SK-N-SH (cell line): Measurements from ENCODE around the gene UGT2B15. TPM values are rescaled to one million over a fixed set of nuclear protein-coding genes. Genes with fewer than 3 reads are reported as not detected.
"Not testable (repeated sequence)": the region's sequence is repeated elsewhere in the genome, so short reads cannot be mapped to it uniquely, and the experiment has no call there.

ENCODE experiments used
- CTCF ChIA-PET: fragments of 300-600, 350-600 bp; formaldehyde crosslinking; extraction: SDS; loops from one replicate; lab custom pipeline; 2021; lab: Yijun Ruan, JAX
- POLR2A ChIA-PET: fragments of 350-600 bp; sonication (Branson Sonifier 250); formaldehyde crosslinking; extraction: SDS; loops from one replicate; lab custom pipeline; 2020; ENCODE audit warnings: antibody characterized with exemption, inconsistent platforms; lab: Yijun Ruan, JAX
- DNase-seq: peaks from one replicate; pipeline ENCODE4 v3.0.0; 2012
- H2AFZ ChIP-seq: fragments of 200-600 bp; sonication (generic); 2 replicates; pipeline ENCODE4 v1.8.1; 2016; ENCODE audit warnings: antibody characterized with exemption, mild to moderate bottlenecking, low read depth
- H3F3A ChIP-seq: fragments of 200-600 bp; sonication (generic); replicated peaks from 2 replicates; pipeline ENCODE3; 2016; ENCODE audit warnings: antibody characterized with exemption, mild to moderate bottlenecking; ENCODE audit not compliant: insufficient read depth
- H3K27ac ChIP-seq, 2 experiments: fragments of 200-500 bp in 1 of 2; fragments of 200-600 bp in 1 of 2; sonication (Bioruptor generic) in 1 of 2; sonication (generic), shearing (Covaris generic) in 1 of 2; 2 replicates each; pipeline versions ENCODE4 v1.5.1 to v1.6.1; 2014 to 2016; ENCODE audit warnings: low read depth in 2 of 2, inconsistent platforms in 1 of 2, low read length in 1 of 2, mild to moderate bottlenecking in 1 of 2, mixed read lengths in 1 of 2
- H3K27me3 ChIP-seq: fragments of 200-600 bp; sonication (generic), shearing (Covaris generic); 2 replicates; pipeline ENCODE4 v1.6.1; 2016; ENCODE audit warnings: mixed run types; ENCODE audit not compliant: insufficient read depth
- H3K36me3 ChIP-seq, 2 experiments: fragments of 200-500 bp in 1 of 2; fragments of 200-600 bp in 1 of 2; sonication (Bioruptor generic) in 1 of 2; sonication (generic) in 1 of 2; replicated peaks in 1 of 2; 2 replicates each; pipeline versions ENCODE3 to v1.5.1; 2014 to 2016; ENCODE audit warnings: low read length in 1 of 2, mild to moderate bottlenecking in 1 of 2; ENCODE audit not compliant: insufficient read depth in 2 of 2, control insufficient read depth in 1 of 2
- H3K4me1 ChIP-seq, 2 experiments: fragments of 200-500 bp in 1 of 2; fragments of 200-600 bp in 1 of 2; sonication (Bioruptor generic) in 1 of 2; sonication (generic), shearing (Covaris generic) in 1 of 2; 2 replicates each; pipeline versions ENCODE4 v1.5.1 to v1.6.1; 2014 to 2016; ENCODE audit warnings: low read depth in 1 of 2, low read length in 1 of 2, mixed run types in 1 of 2; ENCODE audit not compliant: insufficient read depth in 2 of 2, control insufficient read depth in 1 of 2
- H3K4me2 ChIP-seq: fragments of 200-600 bp; sonication (generic), shearing (Covaris generic); 2 replicates; pipeline ENCODE4 v1.6.1; 2017; ENCODE audit warnings: mixed run types
- H3K4me3 ChIP-seq, 2 experiments: fragments of 200-500 bp in 1 of 2; fragments of 200-600 bp in 1 of 2; sonication (Bioruptor generic) in 1 of 2; sonication (generic), shearing (Covaris generic) in 1 of 2; 2 replicates each; pipeline versions ENCODE4 v1.5.1 to v1.8.1; 2014 to 2016; ENCODE audit warnings: low read depth in 2 of 2, inconsistent platforms in 1 of 2, low read length in 1 of 2, mild to moderate bottlenecking in 1 of 2, mixed read lengths in 1 of 2, moderate library complexity in 1 of 2
- H3K79me2 ChIP-seq: fragments of 200-600 bp; sonication (generic); 2 replicates; pipeline ENCODE4 v1.8.1; 2017; ENCODE audit warnings: mild to moderate bottlenecking; ENCODE audit not compliant: insufficient read depth
- H3K9ac ChIP-seq: fragments of 200-600 bp; sonication (generic); 2 replicates; pipeline ENCODE4 v1.6.1; 2017; ENCODE audit warnings: mixed run types
- H3K9me2 ChIP-seq: fragments of 200-600 bp; sonication (generic); 2 replicates; pipeline ENCODE4 v1.6.1; 2017; ENCODE audit warnings: mixed run types
- H3K9me3 ChIP-seq: fragments of 200-600 bp; sonication (generic); 2 replicates; pipeline ENCODE4 v1.6.1; 2017; ENCODE audit warnings: mixed run types, mild to moderate bottlenecking, moderate library complexity
- H4K20me1 ChIP-seq: fragments of 200-600 bp; sonication (generic); 2 replicates; pipeline ENCODE4 v1.6.1; 2017; ENCODE audit warnings: mild to moderate bottlenecking, mixed run types; ENCODE audit not compliant: insufficient read depth
- CHD2 ChIP-seq: fragments of 150-350 bp; IDR thresholded peaks from 2 replicates; pipeline ENCODE4 v1.6.1; 2018; ENCODE audit warnings: low read length; ENCODE audit not compliant: partially characterized antibody
- FOSL2 ChIP-seq: IDR thresholded peaks from 2 replicates; pipeline ENCODE4 v1.4.0; 2012; ENCODE audit warnings: low read depth, mild to moderate bottlenecking, moderate library complexity, borderline replicate concordance
- FOXJ3 ChIP-seq: sonication (generic); formaldehyde crosslinking; IDR thresholded peaks from 2 replicates; pipeline ENCODE4 v1.5.1; 2020; ENCODE audit warnings: mild to moderate bottlenecking, missing genetic modification reagents
- NFIC ChIP-seq: IDR thresholded peaks from 2 replicates; pipeline ENCODE4 v1.4.0; 2012; ENCODE audit warnings: borderline replicate concordance
- NRF1 ChIP-seq: IDR thresholded peaks from 2 replicates; pipeline ENCODE4 v1.6.1; 2012; ENCODE audit warnings: low read depth, mild to moderate bottlenecking, low read length
- POLR2AphosphoS5 ChIP-seq: IDR thresholded peaks from 2 replicates; pipeline ENCODE4 v1.6.1; 2012; ENCODE audit warnings: low read depth, low read length
- RCOR1 ChIP-seq: fragments of 150-350 bp; IDR thresholded peaks from 2 replicates; pipeline ENCODE4 v1.6.1; 2017; ENCODE audit warnings: antibody characterized with exemption, low read length
- RXRA ChIP-seq: IDR thresholded peaks from 2 replicates; pipeline ENCODE4 v1.4.0; 2012; ENCODE audit warnings: low read depth, mild to moderate bottlenecking, borderline replicate concordance
- SIN3A ChIP-seq: IDR thresholded peaks from 2 replicates; pipeline ENCODE4 v1.6.1; 2012; ENCODE audit warnings: low read depth, mild to moderate bottlenecking, low read length, moderate library complexity, borderline replicate concordance
- TAF1 ChIP-seq: IDR thresholded peaks from 2 replicates; pipeline ENCODE4 v1.6.1; 2012; ENCODE audit warnings: low read depth, mild to moderate bottlenecking, low read length, moderate library complexity, borderline replicate concordance
- TCF12 ChIP-seq: IDR thresholded peaks from 2 replicates; pipeline ENCODE4 v1.4.0; 2012
- YY1 ChIP-seq: IDR thresholded peaks from 2 replicates; pipeline ENCODE4 v1.4.0; 2012; ENCODE audit warnings: low read depth, mild to moderate bottlenecking
- WGBS: methylation state at CpG from one replicate; pipeline ENCODE4 v1.1.6; 2017; ENCODE audit warnings: low lambda C conversion rate; 5-methylcytosine and 5-hydroxymethylcytosine counted together
- polyA plus RNA-seq, 3 experiments: library from polyadenylated mRNA; depleted of rRNA; stranded (reverse); fragments of >200 nt; gene quantifications; 2 replicates each; pipeline ENCODE4 v1.2.3, GENCODE V29; 2012
- TF ChIP-seq, protein P1 (sequence below): fragments of 150-350 bp; IDR thresholded peaks from 2 replicates; pipeline ENCODE4 v1.6.1; 2017; ENCODE audit warnings: antibody characterized with exemption, low read length, low read depth, borderline replicate concordance
- TF ChIP-seq, protein P2 (sequence below): IDR thresholded peaks from 2 replicates; pipeline ENCODE4 v1.6.1; 2012; ENCODE audit warnings: mild to moderate bottlenecking, low read depth, low read length, moderate library complexity
- TF ChIP-seq, protein P3 (sequence below): fragments of 200-600 bp; sonication (generic); IDR thresholded peaks from 2 replicates; pipeline ENCODE4 v1.6.1; 2017; ENCODE audit warnings: antibody characterized with exemption, mild to moderate bottlenecking, moderate library complexity

The UGT2B15 gene
- not detected in 2 replicates for polyA plus RNA-seq (2012; rRNA removed)
- polyA plus RNA-seq (2012; cell fraction: cytosol; rRNA removed): not detected in 2 replicates
- not detected in 2 replicates for polyA plus RNA-seq (2012; cell fraction: nucleus; rRNA removed)

- H2AFZ ChIP-seq, H3K27ac ChIP-seq, H3K4me2 ChIP-seq, H3K27me3 ChIP-seq, H3K9me3 ChIP-seq, H4K20me1 ChIP-seq, H3F3A ChIP-seq, H3K9me2 ChIP-seq, POLR2A ChIA-PET, H3K79me2 ChIP-seq, H3K9ac ChIP-seq, H3K4me1 ChIP-seq, CTCF ChIA-PET, H3K4me3 ChIP-seq, H3K36me3 ChIP-seq, DNase-seq: not testable (repeated sequence)
- 0% methylated on average over 1 of the region's 1 CpG for WGBS
Measured at GRCh38 chr4:68670479-68670939, at the start of gene UGT2B15. Gene UGT2B15 (minus strand): TSS chr4:68670652. CDS start chr4:68670618, 34 bp downstream.

GRCh38 chr4:68719075-68719473 is 48.6 kb upstream of the UGT2B15 start:
- H3K9ac ChIP-seq: no peak overlapping the region
- no peaks in the 10 kb centered on the region for H3K9me2 ChIP-seq
- H3K4me2 ChIP-seq: no peak overlapping the region
- H3K9me3 ChIP-seq: no peaks in the 10 kb centered on the region
- no peaks in the 10 kb centered on the region for H4K20me1 ChIP-seq
- H3K27me3 ChIP-seq: no peaks in the 10 kb centered on the region; the same call in 1 of the 2 replicates
- H3K79me2 ChIP-seq: no peaks in the 10 kb centered on the region
- no peaks in the 10 kb centered on the region for H3F3A ChIP-seq
- no peaks in the 10 kb centered on the region for H3K4me1 ChIP-seq
- CTCF ChIA-PET: no interaction called here
- H3K36me3 ChIP-seq: no peaks in the 10 kb centered on the region
- TF ChIP-seq FOSL2 (no peak), NFIC (no peak), CHD2 (no peak), FOXJ3 (no peak), YY1 (no peak), TAF1 (no peak), SIN3A (no peak), TCF12 (no peak), NRF1 (no peak), RCOR1 (no peak), POLR2AphosphoS5 (no peak), RXRA (no peak)
- TF ChIP-seq, protein P1, sequence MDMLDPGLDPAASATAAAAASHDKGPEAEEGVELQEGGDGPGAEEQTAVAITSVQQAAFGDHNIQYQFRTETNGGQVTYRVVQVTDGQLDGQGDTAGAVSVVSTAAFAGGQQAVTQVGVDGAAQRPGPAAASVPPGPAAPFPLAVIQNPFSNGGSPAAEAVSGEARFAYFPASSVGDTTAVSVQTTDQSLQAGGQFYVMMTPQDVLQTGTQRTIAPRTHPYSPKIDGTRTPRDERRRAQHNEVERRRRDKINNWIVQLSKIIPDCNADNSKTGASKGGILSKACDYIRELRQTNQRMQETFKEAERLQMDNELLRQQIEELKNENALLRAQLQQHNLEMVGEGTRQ: no peak
- TF ChIP-seq, protein P2, sequence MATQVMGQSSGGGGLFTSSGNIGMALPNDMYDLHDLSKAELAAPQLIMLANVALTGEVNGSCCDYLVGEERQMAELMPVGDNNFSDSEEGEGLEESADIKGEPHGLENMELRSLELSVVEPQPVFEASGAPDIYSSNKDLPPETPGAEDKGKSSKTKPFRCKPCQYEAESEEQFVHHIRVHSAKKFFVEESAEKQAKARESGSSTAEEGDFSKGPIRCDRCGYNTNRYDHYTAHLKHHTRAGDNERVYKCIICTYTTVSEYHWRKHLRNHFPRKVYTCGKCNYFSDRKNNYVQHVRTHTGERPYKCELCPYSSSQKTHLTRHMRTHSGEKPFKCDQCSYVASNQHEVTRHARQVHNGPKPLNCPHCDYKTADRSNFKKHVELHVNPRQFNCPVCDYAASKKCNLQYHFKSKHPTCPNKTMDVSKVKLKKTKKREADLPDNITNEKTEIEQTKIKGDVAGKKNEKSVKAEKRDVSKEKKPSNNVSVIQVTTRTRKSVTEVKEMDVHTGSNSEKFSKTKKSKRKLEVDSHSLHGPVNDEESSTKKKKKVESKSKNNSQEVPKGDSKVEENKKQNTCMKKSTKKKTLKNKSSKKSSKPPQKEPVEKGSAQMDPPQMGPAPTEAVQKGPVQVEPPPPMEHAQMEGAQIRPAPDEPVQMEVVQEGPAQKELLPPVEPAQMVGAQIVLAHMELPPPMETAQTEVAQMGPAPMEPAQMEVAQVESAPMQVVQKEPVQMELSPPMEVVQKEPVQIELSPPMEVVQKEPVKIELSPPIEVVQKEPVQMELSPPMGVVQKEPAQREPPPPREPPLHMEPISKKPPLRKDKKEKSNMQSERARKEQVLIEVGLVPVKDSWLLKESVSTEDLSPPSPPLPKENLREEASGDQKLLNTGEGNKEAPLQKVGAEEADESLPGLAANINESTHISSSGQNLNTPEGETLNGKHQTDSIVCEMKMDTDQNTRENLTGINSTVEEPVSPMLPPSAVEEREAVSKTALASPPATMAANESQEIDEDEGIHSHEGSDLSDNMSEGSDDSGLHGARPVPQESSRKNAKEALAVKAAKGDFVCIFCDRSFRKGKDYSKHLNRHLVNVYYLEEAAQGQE: no peak
- TF ChIP-seq, protein P3, sequence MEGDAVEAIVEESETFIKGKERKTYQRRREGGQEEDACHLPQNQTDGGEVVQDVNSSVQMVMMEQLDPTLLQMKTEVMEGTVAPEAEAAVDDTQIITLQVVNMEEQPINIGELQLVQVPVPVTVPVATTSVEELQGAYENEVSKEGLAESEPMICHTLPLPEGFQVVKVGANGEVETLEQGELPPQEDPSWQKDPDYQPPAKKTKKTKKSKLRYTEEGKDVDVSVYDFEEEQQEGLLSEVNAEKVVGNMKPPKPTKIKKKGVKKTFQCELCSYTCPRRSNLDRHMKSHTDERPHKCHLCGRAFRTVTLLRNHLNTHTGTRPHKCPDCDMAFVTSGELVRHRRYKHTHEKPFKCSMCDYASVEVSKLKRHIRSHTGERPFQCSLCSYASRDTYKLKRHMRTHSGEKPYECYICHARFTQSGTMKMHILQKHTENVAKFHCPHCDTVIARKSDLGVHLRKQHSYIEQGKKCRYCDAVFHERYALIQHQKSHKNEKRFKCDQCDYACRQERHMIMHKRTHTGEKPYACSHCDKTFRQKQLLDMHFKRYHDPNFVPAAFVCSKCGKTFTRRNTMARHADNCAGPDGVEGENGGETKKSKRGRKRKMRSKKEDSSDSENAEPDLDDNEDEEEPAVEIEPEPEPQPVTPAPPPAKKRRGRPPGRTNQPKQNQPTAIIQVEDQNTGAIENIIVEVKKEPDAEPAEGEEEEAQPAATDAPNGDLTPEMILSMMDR: no peak
- TF ChIP-seq, all 33 proteins: peak for 0
- no peak overlapping the region for H3K27ac ChIP-seq
- DNase-seq: no peak
- WGBS: 10% methylated on average over 2 of the region's 2 CpGs
- no peak overlapping the region for H2AFZ ChIP-seq
- POLR2A ChIA-PET: no interaction called here
- H3K4me3 ChIP-seq: no peak overlapping the region
